ENCODE data around the gene TTLL5. TPM values are rescaled to one million over a fixed set of nuclear protein-coding genes. Genes with fewer than 3 reads are reported as not detected.
A peak's percentile ranks its signal among the peaks of the same experiment; 100 is the strongest.

Gene TTLL5
- polyA plus RNA-seq, 2 of the 4 experiments (the other 2 are of a cell fraction), result 18.8 to 23.7 TPM

DNA sequence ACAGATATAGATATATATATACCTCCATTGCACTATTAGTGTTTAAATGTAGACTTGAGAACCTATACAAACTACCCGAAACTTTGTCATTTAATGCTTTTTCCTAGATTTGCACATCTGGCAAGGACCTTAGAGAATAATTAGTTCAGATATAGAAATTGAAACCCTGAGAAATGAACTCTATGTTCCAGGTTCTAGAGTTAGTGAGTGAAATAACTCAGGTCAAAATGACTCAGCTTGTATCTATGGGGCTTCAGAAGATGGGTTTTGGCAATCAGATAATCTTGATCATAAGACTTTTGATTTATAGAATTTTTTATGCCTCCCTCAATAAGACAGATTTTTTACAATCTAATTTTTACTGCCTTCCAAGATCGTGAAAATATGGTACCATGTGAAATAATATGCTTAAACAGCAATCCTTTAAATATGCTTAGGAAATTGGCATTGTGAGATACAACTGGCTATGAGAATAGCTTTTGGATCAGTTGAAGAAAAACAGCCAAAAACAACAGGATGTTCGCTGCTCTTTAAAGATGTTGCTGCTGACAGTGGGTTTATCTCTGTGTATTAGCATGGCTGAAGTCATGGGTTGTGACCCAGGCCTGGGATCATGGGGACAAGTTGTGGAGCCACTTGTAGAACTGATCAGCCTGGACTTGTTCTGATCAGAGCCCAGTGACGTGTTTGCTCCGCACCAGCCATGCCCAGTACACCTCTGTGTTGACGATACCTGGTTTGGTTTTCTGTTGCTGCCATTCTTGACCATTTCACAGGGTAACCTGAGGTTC, 63.6 kb downstream of the TTLL5 start:
- Histone ChIP-seq H3K9me3 (peaks cover 8% of the 10 kb centered on the region), H3K27ac (no peak overlapping the region), H3K4me2 (no peak overlapping the region), H3K4me1 (no peaks in the 10 kb centered on the region), H3K4me3 (no peak overlapping the region)
- WGBS (ENCODE audit: missing lambda C conversion rate), result 91% methylated on average over 6 of the region's 6 CpGs
- TF ChIP-seq MYC (IDR thresholded peaks at IDR 0.05; ENCODE audit: borderline replicate concordance, low read length) (no peak), MAFK (IDR thresholded peaks at IDR 0.05; ENCODE audit: partially characterized antibody) (peak; percentile 3)
- peak; percentile 43 for FAIRE-seq
- no peak for ATAC-seq
- CTCF ChIA-PET, result interaction anchor here (1.5 to 2.6 kb wide), 2 partner anchors 255 to 258 kb away, joined by 5 to 9 read pairs; partner anchors contain the start of gene TGFB3
- DNase-seq (ENCODE audit: low read depth in 1 of 2, low spot score in 1 of 2), result no peak
- POLR2A ChIA-PET, result no interaction called here

DNA sequence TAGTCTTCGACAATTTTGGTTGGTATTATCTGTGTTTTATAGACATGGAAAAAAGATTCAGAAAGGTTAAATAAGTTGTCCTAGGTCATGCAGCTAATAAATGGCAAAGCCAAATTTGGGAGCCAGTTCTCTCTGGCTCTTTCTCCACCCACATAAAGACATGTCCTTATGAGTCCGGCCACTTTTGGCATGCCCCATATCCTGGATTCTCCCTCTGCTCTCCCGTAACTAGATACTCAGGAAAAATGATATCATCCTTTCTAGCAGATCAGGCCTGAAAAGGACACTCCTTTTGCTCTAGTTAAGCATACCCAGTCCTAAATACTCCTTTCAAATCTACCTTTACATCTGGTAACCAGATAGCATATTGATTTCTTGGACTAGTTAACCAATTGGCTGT, 64.4 kb downstream of the TTLL5 start:
- no peak for DNase-seq (ENCODE audit: low read depth in 1 of 2, low spot score in 1 of 2)
- FAIRE-seq, result no peak
- no peak for TF ChIP-seq FOSL2 (IDR thresholded peaks at IDR 0.05)
- TF ChIP-seq FOSL2 (CRISPR knock-in tag; IDR thresholded peaks at IDR 0.05), result no peak
- TF ChIP-seq HOXA7 (CRISPR knock-in tag; IDR thresholded peaks at IDR 0.05), result no peak
- no peak for TF ChIP-seq CEBPB (IDR thresholded peaks at IDR 0.05)
- TF ChIP-seq, protein P1, sequence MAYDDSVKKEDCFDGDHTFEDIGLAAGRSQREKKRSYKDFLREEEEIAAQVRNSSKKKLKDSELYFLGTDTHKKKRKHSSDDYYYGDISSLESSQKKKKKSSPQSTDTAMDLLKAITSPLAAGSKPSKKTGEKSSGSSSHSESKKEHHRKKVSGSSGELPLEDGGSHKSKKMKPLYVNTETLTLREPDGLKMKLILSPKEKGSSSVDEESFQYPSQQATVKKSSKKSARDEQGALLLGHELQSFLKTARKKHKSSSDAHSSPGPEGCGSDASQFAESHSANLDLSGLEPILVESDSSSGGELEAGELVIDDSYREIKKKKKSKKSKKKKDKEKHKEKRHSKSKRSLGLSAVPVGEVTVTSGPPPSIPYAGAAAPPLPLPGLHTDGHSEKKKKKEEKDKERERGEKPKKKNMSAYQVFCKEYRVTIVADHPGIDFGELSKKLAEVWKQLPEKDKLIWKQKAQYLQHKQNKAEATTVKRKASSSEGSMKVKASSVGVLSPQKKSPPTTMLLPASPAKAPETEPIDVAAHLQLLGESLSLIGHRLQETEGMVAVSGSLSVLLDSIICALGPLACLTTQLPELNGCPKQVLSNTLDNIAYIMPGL (CRISPR knock-in tag; IDR thresholded peaks at IDR 0.05; ENCODE audit: borderline replicate concordance), result no peak
- TF ChIP-seq ZC3H11A (IDR thresholded peaks at IDR 0.05), result no peak
- no peak for TF ChIP-seq HES2 (IDR thresholded peaks at IDR 0.05)
- no peak for TF ChIP-seq FOXS1 (CRISPR knock-in tag; IDR thresholded peaks at IDR 0.05)
- TF ChIP-seq, protein P2, sequence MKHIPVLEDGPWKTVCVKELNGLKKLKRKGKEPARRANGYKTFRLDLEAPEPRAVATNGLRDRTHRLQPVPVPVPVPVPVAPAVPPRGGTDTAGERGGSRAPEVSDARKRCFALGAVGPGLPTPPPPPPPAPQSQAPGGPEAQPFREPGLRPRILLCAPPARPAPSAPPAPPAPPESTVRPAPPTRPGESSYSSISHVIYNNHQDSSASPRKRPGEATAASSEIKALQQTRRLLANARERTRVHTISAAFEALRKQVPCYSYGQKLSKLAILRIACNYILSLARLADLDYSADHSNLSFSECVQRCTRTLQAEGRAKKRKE (CRISPR knock-in tag; IDR thresholded peaks at IDR 0.05; ENCODE audit: low read depth), result no peak
- no peak for TF ChIP-seq MAZ (IDR thresholded peaks at IDR 0.05; ENCODE audit: borderline replicate concordance, low read depth, low read length)
- no peak for TF ChIP-seq KDM1A (IDR thresholded peaks at IDR 0.05; ENCODE audit: low read depth)
- TF ChIP-seq SMC3 (IDR thresholded peaks at IDR 0.05), result no peak
- TF ChIP-seq EHMT2 (IDR thresholded peaks at IDR 0.05; ENCODE audit: low read depth), result no peak
- TF ChIP-seq NFE2L2 (conservative IDR thresholded peaks at IDR 0.05; ENCODE audit: low read length), result no peak
- TF ChIP-seq KDM5A (IDR thresholded peaks at IDR 0.05), result no peak
- no peak for TF ChIP-seq NPAS2 (CRISPR knock-in tag; IDR thresholded peaks at IDR 0.05; ENCODE audit: borderline replicate concordance)
- TF ChIP-seq PHF8 (IDR thresholded peaks at IDR 0.05; ENCODE audit: borderline replicate concordance, low read depth), result no peak
- no peak for TF ChIP-seq SREBF2 (IDR thresholded peaks at IDR 0.05)
- TF ChIP-seq POLR2AphosphoS2 (conservative IDR thresholded peaks at IDR 0.05; ENCODE audit: low read length), result no peak
- ChIA-PET CTCF (interaction anchor here (2.6 kb wide), 1 partner anchor 257 kb away, joined by 9 read pairs; the partner anchor contains the start of gene TGFB3), POLR2A (no interaction called here)
- 91% methylated on average over 3 of the region's 3 CpGs for WGBS (ENCODE audit: missing lambda C conversion rate)
- Histone ChIP-seq H3K4me2 (no peak overlapping the region), H3K4me1 (no peaks in the 10 kb centered on the region), H3K4me3 (no peak overlapping the region), H3K9me3 (peaks cover 8% of the 10 kb centered on the region), H3K27ac (no peak overlapping the region)
- no peak for ATAC-seq

- Histone ChIP-seq H3K4me3 (no peak overlapping the region), H3K9me3 (peaks cover 8% of the 10 kb centered on the region), H3K27ac (no peak overlapping the region), H3K4me2 (no peak overlapping the region), H3K4me1 (no peaks in the 10 kb centered on the region)
- CTCF ChIA-PET, result interaction anchor here (0.7 to 2.6 kb wide), 5 partner anchors 11 to 256 kb away, joined by 3 to 10 read pairs (median 3); partner anchors contain the start of gene TGFB3
- FAIRE-seq (no peak), DNase-seq (ENCODE audit: low read depth in 1 of 2, low spot score in 1 of 2) (no peak), ATAC-seq (no peak)
- POLR2A ChIA-PET, result no interaction called here
- 89% methylated on average over 1 of the region's 1 CpG for WGBS (ENCODE audit: missing lambda C conversion rate)
- TF ChIP-seq, protein P2 (CRISPR knock-in tag; IDR thresholded peaks at IDR 0.05; ENCODE audit: low read depth), result no peak
- no peak for TF ChIP-seq HOXA7 (CRISPR knock-in tag; IDR thresholded peaks at IDR 0.05)
- no peak for TF ChIP-seq BHLHE40 (IDR thresholded peaks at IDR 0.05; ENCODE audit: low read depth, low read length)
- TF ChIP-seq RCOR1 (IDR thresholded peaks at IDR 0.05; ENCODE audit: low read depth, low read length), result no peak
Measured at GRCh38 chr14:75726321-75726720, 65.3 kb downstream of the TTLL5 start.

Data from A549 (cell line).